Activated CD4-positive, alpha-beta T cell treated with anti-CD3 and anti-CD28 coated beads, Interleukin-2, amount 50 U/mL, for 4 hours (primary cell): ENCODE results near the gene KLHL36.
"Not testable (repeated sequence)": the region's sequence is repeated elsewhere in the genome, so short reads cannot be mapped to it uniquely, and the experiment has no call there.

Source experiments
- DNase-seq, 2 experiments: peaks; one replicate each; pipeline ENCODE4 v3.0.0-alpha.2; 2020

Gene KLHL36

GRCh38 chr16:84673561-84673960, 25.2 kb downstream of the KLHL36 start:
- no peak for DNase-seq

DNA sequence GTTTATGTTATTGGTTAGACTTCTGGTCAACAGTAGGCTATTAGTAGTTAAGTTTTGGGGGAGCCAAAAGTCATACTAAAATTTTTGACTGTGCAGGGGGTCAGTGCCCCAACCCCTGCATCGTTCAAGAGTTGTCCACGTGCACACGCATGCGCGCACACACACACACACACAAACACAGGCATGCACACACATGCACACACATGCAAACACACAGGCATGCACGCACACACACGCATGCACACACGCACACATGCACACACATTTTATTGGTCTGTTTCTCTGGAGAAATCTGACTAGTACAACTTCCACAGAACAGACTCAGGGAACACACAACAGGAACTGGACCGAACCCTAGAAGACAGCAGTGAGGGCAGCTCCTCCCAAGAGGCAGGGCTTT, 27.1 kb downstream of the KLHL36 start:
- DNase-seq: no peak

DNA sequence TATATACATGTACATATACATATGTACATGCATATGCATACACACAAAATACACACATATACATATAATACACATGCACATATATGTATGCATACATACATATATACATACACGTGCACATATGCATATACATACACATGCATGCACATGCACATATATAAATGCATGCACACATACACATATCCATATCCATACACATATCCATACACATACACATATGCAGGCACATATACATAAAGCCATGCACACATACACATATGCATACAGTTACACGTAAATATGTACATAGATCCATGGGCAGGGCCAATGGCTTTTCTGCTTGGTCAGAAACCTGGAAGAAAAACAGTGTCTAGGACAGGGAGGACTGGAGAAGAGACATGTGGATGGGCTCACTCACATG, 27.6 kb downstream of the KLHL36 start:
- no peak for DNase-seq

- DNase-seq: no peak
These were observed 28.9 kb downstream of the KLHL36 start for GRCh38 chr16:84677017-84677803.

DNA sequence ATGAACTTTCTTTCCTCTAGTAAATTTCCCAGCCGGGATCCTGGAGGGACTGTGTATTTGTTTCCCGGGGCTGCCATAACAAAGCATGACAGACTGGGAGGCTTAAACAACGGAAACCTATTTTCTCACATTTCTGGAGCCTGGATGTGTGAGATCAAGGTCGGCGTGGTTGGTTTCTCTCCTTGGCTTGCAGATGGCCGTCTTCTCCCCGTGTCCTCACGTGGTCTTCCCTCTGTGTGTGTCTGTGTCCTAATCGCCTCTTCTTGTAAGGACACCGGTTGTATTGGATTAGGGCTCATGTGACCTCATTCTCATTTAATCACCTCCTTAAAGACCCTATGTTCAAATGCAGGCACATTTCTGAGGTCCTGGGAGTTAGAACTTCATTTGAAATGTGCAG, 29.5 kb downstream of the KLHL36 start:
- DNase-seq: no peak

DNA sequence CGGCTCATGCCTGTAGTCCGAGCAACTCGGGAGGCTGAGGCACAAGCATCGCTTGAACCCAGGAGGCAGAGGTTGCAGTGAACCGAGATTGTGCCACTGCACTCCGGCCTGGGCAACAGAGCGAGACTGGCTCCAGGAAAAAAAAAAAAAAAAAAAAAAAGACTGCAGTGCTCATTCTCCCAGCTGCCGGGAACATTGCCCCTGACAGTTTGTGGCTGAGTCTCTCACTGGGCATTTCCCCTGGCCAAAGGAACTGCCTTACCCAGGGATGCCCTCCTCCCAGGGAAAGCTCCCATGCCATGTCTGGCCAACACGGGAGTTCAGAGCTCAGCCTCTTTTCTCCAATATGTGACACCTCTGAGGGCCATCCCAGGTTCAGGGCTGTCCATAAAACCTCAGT, 30.2 kb downstream of the KLHL36 start:
- DNase-seq: no peak

GRCh38 chr16:84680165-84680842, 32.0 kb downstream of the KLHL36 start:
- no peak for DNase-seq

DNA sequence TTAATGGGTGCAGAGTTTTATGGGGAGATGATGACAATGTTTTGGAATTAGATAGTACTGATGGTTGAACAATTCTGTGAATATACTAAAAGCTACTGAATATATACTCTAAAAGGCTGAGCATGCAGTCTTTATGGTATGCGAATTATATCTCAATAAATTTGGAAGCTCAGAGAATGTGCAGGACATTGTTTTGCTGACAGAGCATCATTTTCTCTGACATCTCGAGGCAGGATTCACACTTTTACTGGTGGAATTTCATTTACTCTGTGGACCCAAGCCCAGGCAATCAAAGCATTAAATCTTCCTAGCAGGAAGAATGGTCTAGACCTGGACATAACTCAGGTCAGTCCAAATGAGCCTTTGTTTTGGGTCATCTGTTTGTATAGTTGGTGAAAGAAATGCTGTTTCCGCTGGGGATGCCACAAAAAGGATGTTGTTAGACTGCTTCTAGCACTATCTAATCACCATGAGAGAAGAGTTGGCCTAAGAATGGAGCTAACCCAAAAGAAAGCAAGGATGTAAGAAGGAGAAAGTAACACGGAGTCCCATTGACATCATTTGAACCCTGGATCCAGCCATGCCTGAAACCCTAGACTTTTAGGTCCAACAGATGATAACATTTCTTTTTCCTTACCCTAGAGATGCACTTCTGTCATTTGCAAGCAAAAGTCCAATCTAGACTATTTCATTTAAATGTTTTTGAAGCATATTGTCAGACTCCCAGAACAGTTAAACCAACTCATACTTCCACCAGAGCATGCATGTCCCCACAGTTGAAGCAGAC, 32.7 kb downstream of the KLHL36 start:
- no peak for DNase-seq

GRCh38 chr16:84683691-84684591, 35.6 kb downstream of the KLHL36 start:
- DNase-seq: no peak

DNA sequence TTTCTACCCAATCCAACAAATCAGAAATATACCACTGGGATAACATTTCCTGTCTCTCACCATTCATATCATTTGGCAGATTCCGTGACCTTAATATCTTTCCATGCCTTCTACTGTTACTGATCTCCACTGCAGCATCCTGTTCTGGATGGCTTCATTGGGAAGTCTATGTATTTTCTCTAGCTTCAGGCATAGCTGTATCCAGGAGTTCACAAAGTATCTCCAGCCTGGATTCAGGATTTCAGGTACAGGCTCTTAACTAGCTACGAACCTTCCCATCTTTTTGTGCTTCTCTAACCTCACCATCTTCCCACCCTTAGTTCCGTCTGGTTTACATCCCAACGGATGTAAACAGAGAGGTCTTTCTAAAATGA, 36.3 kb downstream of the KLHL36 start:
- DNase-seq: no peak

DNA sequence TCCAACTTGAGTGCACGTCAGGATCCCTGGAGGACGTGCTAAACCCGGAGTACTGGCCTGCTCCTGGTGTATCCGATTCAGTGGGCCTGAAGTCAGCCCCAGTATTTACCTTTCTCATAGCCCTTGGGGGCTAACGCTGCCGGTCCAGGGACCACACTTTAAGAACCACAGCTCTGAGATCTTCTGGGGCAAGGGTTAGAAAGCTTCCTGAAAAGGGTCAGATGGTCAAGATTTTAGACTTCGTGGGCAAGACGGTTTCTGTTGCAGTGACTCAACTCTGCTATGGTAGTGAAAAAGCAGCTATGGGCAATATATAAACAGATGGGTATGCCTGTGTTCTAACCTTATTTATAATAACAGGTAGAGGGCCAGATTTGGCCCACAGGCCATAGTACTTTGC, 36.9 kb downstream of the KLHL36 start:
- no peak for DNase-seq

- DNase-seq: no peak
These were observed 38.5 kb downstream of the KLHL36 start for GRCh38 chr16:84686707-84687298.

GRCh38 chr16:84687715-84688114, 39.4 kb downstream of the KLHL36 start:
- no peak for DNase-seq

GRCh38 chr16:84688163-84688562, 39.9 kb downstream of the KLHL36 start:
- not testable (repeated sequence) for DNase-seq

- DNase-seq: no peak
These were observed 40.8 kb downstream of the KLHL36 start for GRCh38 chr16:84689111-84689510.

DNA sequence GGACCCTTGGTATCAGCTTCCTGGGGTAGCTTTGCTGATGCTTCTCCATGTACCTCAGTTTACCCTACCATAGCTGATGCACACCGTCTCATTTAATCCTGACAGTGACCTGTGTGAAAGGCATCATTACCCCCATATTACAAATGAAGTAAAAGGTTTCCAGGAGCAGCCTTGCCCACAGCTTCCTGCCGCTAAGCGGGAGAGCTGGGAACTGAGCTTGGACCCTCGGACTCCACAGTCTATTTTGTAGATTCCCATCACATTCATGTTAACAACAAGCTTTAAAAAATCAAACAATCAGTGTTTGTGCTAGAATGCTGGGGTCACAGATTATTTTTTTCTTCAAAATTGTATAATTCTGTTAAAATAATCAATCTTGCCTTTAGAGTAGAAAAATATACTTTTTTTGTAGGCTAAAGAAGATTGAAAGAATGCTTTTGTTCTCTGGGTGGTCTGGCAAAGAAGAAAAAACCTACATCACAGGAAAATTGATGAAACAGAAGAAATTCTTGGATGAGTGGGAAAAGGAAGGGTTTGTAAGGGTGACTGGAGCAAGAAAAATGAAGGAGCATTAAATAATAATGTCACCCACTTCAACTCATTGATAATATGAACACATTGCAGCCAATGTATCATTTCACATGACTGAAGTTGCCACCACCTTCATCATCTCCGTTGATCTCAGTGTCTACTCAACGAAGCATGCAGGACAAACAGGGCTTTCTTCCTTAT, 41.9 kb downstream of the KLHL36 start:
- DNase-seq: no peak

DNA sequence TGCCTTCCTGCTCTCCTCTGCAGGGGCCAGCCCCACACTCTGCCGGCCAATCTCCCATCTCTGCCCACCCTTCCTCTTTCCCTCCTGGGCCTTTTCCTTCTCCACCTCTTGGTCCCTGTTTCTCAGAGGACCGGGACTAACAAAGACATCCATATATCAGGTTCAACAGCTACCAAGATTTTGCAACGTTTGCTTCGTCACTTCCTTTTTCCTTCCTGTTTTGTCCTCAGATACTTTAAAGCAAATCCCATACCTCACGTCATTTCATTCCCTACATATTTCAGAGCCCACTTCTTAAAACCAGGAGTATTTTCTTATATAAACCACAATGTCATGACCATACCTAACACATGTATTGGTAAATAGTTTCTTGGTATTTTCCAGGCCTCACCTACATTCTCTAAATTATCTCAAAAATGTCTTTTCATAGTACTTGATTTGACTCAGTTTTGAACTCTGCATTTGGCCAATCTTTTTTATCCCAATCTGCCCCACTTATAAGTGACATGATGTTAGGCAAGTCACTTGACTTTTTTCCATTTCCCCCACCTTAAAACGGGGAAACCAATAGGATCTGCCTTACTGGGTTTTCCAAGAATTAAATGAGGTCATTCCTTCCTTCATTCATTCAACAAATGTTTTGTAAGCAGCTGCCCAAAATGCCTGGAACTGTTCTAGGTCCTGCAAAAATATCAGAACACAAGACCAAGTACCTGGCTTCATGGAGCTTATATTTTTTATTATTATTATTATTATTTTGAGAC, 44.3 kb downstream of the KLHL36 start:
- DNase-seq: no peak

DNA sequence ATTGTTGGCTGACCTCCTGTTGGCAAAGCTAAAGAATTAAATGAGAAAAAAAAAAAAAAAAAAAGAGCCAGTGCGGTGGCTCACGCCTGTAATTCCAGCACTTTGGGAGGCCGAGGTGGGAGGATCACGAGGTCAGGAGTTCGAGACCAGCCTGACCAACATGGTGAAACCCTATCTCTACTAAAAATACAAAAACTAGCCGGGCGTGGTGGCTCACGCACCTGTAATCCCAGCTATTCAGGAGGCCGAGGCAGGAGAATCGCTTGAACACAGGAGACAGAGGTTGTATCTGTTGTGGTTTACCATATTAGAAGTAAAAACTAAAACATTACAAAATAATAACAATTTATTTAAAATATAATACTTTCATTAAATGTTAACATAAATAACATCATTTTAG, 45.6 kb downstream of the KLHL36 start:
- DNase-seq: not testable (repeated sequence)

DNA sequence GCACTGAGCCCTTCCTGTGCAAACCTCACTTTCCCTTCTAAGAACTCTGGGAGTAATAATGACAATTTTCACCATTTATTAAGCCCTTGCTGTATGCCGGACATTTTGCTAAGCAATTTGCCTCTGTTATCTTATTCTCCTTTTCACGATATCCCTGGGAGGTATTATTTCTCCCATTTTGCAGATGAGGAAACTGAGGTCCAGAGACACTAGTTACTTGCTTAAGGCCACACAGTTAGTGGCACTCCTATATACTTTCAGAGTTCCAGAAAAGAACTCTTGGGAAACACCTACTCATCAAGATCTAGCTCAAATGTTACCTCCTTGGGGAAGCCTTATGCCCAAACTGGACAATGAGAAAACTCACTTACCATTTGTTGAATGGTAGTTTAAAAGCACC, 46.7 kb downstream of the KLHL36 start:
- DNase-seq: no peak

- no peak for DNase-seq
These were observed 50.9 kb downstream of the KLHL36 start for GRCh38 chr16:84699147-84699711.
